SU-DHL-6 (cell line): Measurements from ENCODE around the gene DOHH.

Experiments
- H2AFZ ChIP-seq: fragments of 200-600 bp; sonication (generic); 2 replicates; pipeline ENCODE4 v1.6.1; 2014; ENCODE audit warnings: low read depth, mild to moderate bottlenecking, moderate library complexity, mixed read lengths, antibody characterized with exemption, low read length; ENCODE audit not compliant: severe bottlenecking
- H3F3A ChIP-seq: fragments of 200-600 bp; shearing (Covaris generic); 2 replicates; pipeline ENCODE4 v1.6.0; 2016; ENCODE audit warnings: antibody characterized with exemption, mild to moderate bottlenecking; ENCODE audit not compliant: insufficient read depth
- H3K27ac ChIP-seq: fragments of 200-600 bp; sonication (generic); 2 replicates; pipeline ENCODE4 v1.5.1; 2016; ENCODE audit warnings: low read depth, mild to moderate bottlenecking, low read length, moderate library complexity, mixed read lengths
- H3K27me3 ChIP-seq: fragments of 200-600 bp; sonication (generic), shearing (Covaris generic); 2 replicates; pipeline ENCODE4 v1.6.0; 2014; ENCODE audit warnings: mild to moderate bottlenecking, low read length
- H3K36me3 ChIP-seq: fragments of 200-600 bp; sonication (generic); 2 replicates; pipeline ENCODE4 v1.6.1; 2014; ENCODE audit warnings: mild to moderate bottlenecking, low read length, mixed read lengths
- H3K4me2 ChIP-seq: fragments of 300-600, 200-600 bp; shearing (Covaris generic), sonication (generic); 2 replicates; pipeline ENCODE4 v1.6.0; 2014; ENCODE audit warnings: low read length, low read depth, mild to moderate bottlenecking; ENCODE audit not compliant: poor library complexity, severe bottlenecking
- H3K4me3 ChIP-seq: fragments of 200-600 bp; sonication (generic); 2 replicates; pipeline ENCODE4 v1.5.1; 2014; ENCODE audit warnings: antibody characterized with exemption, low read length, mild to moderate bottlenecking, mixed read lengths; ENCODE audit not compliant: insufficient read depth, poor library complexity, severe bottlenecking
- H3K79me2 ChIP-seq: fragments of 200-600 bp; sonication (generic); 2 replicates; pipeline ENCODE4 v1.6.1; 2014; ENCODE audit warnings: mild to moderate bottlenecking, low read length, moderate library complexity; ENCODE audit not compliant: insufficient read depth
- H3K9ac ChIP-seq: fragments of 200-600 bp; sonication (generic); 2 replicates; pipeline ENCODE4 v1.7.0; 2014; ENCODE audit warnings: mild to moderate bottlenecking, low read length
- H3K9me2 ChIP-seq: fragments of 200-600 bp; sonication (generic); replicated peaks from 2 replicates; pipeline ENCODE4 v1.6.1; 2014; ENCODE audit warnings: low read length; ENCODE audit not compliant: insufficient read depth
- H3K9me3 ChIP-seq: fragments of 200-600 bp; sonication (generic); 2 replicates; pipeline ENCODE4 v1.6.1; 2014; ENCODE audit warnings: low read length, mixed read lengths; ENCODE audit not compliant: insufficient read depth
- H4K20me1 ChIP-seq: fragments of 200-600 bp; sonication (generic); 2 replicates; pipeline ENCODE4 v1.6.1; 2014; ENCODE audit warnings: low read depth, mild to moderate bottlenecking, antibody characterized with exemption, low read length, moderate library complexity, mixed read lengths
- CTCF ChIP-seq: fragments of 200-600 bp; sonication (generic); IDR thresholded peaks from one replicate; pipeline ENCODE4 v1.5.1; 2017; ENCODE audit warnings: antibody characterized with exemption, mild to moderate bottlenecking, low read length, moderate library complexity; ENCODE audit not compliant: insufficient read depth, poor library complexity, severe bottlenecking
- EZH2phosphoT487 ChIP-seq: fragments of 200-600 bp; sonication (generic), shearing (Covaris generic); conservative IDR thresholded peaks from 2 replicates; pipeline ENCODE4 v1.6.1; 2018; ENCODE audit warnings: mild to moderate bottlenecking, antibody characterized with exemption, low read length, moderate library complexity, mixed read lengths

The DOHH gene

GRCh38 chr19:3492131-3492839, 8.2 kb downstream of the DOHH start:
- no peak overlapping the region for H3K4me3 ChIP-seq
- H3K4me2 ChIP-seq: no peak overlapping the region
- H3K36me3 ChIP-seq: no peaks in the 10 kb centered on the region
- H3K79me2 ChIP-seq: peaks cover 5% of the 10 kb centered on the region; the same call in 1 of the 2 replicates
- no peaks in the 10 kb centered on the region for H3F3A ChIP-seq
- no peaks in the 10 kb centered on the region for H3K9me3 ChIP-seq
- no peaks in the 10 kb centered on the region for H3K9me2 ChIP-seq
- no peak overlapping the region for H2AFZ ChIP-seq
- no peaks in the 10 kb centered on the region for H4K20me1 ChIP-seq
- TF ChIP-seq EZH2phosphoT487: no peak
- no peak for TF ChIP-seq CTCF
- H3K9ac ChIP-seq: no peak overlapping the region
- H3K27ac ChIP-seq: no peak overlapping the region
- no peaks in the 10 kb centered on the region for H3K27me3 ChIP-seq

- Histone ChIP-seq H3K4me2 (no peak overlapping the region), H2AFZ (no peak overlapping the region), H3K9ac (no peak overlapping the region), H3K79me2 (no peaks in the 10 kb centered on the region), H4K20me1 (no peaks in the 10 kb centered on the region), H3F3A (no peaks in the 10 kb centered on the region), H3K27ac (no peak overlapping the region), H3K9me2 (no peaks in the 10 kb centered on the region), H3K4me3 (no peak overlapping the region), H3K27me3 (no peaks in the 10 kb centered on the region), H3K9me3 (no peaks in the 10 kb centered on the region), H3K36me3 (no peaks in the 10 kb centered on the region)
- TF ChIP-seq EZH2phosphoT487 (no peak), CTCF (no peak)
These were observed 8.9 kb downstream of the DOHH start for GRCh38 chr19:3491396-3492119.

- H3K27me3 ChIP-seq: no peaks in the 10 kb centered on the region
- H3K4me2 ChIP-seq: no peak within 1 kb of the TSS
- H3K9ac ChIP-seq: no peak within 1 kb of the TSS
- H3K4me3 ChIP-seq: no peak within 1 kb of the TSS
- no peaks in the 10 kb centered on the region for H3K9me2 ChIP-seq
- H4K20me1 ChIP-seq: no peaks in the 10 kb centered on the region
- H3K27ac ChIP-seq: no peak within 1 kb of the TSS
- no peaks in the 10 kb centered on the region for H3K9me3 ChIP-seq
- no peaks in the 10 kb centered on the region for H3K79me2 ChIP-seq
- no peak within 1 kb of the TSS for H2AFZ ChIP-seq
- TF ChIP-seq CTCF (no peak), EZH2phosphoT487 (no peak)
- H3K36me3 ChIP-seq: no peaks in the 10 kb centered on the region
- peaks cover 12% of the 10 kb centered on the region for H3F3A ChIP-seq
These were observed 17.2 kb downstream of the DOHH start, which contains the start of gene SMIM44 for GRCh38 chr19:3483226-3483628. TSS of gene SMIM44 (minus strand) at chr19:3483441. CDS start at chr19:3483403, 38 bp downstream.
